ENCODE data around the gene SHISA3. TPM values are rescaled to one million over a fixed set of nuclear protein-coding genes. Genes with fewer than 3 reads are reported as not detected.

The SHISA3 gene
- total and polyA plus RNA-seq, 2 of the 8 experiments (the other 6 are each of a cell fraction or from before 2014, with no cell fraction given), result 2.0 to 9.3 TPM

- TF ChIP-seq CHD7 (IDR thresholded peaks at IDR 0.05; ENCODE audit: insufficient replicate concordance, low read length) (no peak), POU5F1 (IDR thresholded peaks at IDR 0.05; ENCODE audit: low read depth, low read length) (no peak), CHD1 (IDR thresholded peaks at IDR 0.05; ENCODE audit: low read depth, low read length) (no peak), CEBPB (IDR thresholded peaks at IDR 0.05; ENCODE audit: low read depth, low read length) (no peak), NRF1 (IDR thresholded peaks at IDR 0.05; ENCODE audit: low read depth, low read length) (no peak), HDAC6 (IDR thresholded peaks at IDR 0.05; ENCODE audit: low read depth, low read length) (no peak), PHF8 (conservative IDR thresholded peaks at IDR 0.05; ENCODE audit: low read depth, low read length) (no peak), GTF2F1 (IDR thresholded peaks at IDR 0.05; ENCODE audit: borderline replicate concordance, low read depth, low read length) (no peak), ASH2L (IDR thresholded peaks at IDR 0.05; ENCODE audit: low read length) (no peak)
These were observed 6.0 kb upstream of the SHISA3 start (continued) for GRCh38 chr4:42391355-42391664.
